Spleen (tissue), 7 donors: Measurements from ENCODE around the gene SGPL1.

ENCODE experiments used
- POLR2A ChIP-seq, 3 donors: fragments of 450-650 bp; IDR thresholded peaks; one replicate each; pipeline ENCODE4 v1.5.1; 2017; ENCODE audit warnings: antibody characterized with exemption in 3 of 3, mild to moderate bottlenecking in 1 of 3
- POLR2AphosphoS5 ChIP-seq, 3 donors: sonication (generic); formaldehyde crosslinking; IDR thresholded peaks; one replicate each; pipeline ENCODE4 v1.5.1; 2017; ENCODE audit warnings: antibody characterized with exemption in 3 of 3
- TF ChIP-seq, protein P1 (sequence below), 11 experiments: fragments of 200-600 bp in 7 of 11; fragments of 450-650 bp in 4 of 11; sonication (generic) in 4 of 11; IDR thresholded peaks in 8 of 11; conservative IDR thresholded peaks in 3 of 11; 1 replicate in 7 of 11; 2 replicates in 4 of 11; pipeline versions ENCODE4 v1.4.0 to v1.8.0; 2016 to 2021; ENCODE audit warnings: antibody characterized with exemption in 11 of 11, inconsistent platforms in 4 of 11, mild to moderate bottlenecking in 1 of 11
- donor health status: DM: no; HTN: no; CAD: no; lungs with moderate emphysema.
- donor health status: DM: no; HTN: no; CAD: no.
- donor health status: DM: no; HTN: no; CAD: no.

DNA sequence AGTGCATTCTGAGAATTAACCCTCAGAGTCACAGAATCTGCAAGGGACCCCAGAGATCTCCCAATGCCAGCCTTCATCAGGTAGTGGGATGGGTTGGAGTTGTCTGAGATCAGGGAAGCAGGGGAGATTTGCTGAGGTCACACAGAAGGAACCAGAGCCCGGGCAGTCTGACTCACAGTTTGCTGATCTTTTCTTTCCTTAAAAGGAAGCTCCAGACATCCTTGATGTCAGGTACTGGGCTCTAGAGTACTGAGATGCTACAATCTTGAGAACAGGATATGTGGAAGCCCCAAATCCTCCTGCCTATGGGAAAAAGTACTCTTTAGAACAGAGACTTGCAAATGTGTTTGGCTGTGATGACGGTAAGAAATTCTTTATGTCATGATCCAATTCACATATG, 31.3 kb upstream of the SGPL1 start:
- TF ChIP-seq, protein P1, sequence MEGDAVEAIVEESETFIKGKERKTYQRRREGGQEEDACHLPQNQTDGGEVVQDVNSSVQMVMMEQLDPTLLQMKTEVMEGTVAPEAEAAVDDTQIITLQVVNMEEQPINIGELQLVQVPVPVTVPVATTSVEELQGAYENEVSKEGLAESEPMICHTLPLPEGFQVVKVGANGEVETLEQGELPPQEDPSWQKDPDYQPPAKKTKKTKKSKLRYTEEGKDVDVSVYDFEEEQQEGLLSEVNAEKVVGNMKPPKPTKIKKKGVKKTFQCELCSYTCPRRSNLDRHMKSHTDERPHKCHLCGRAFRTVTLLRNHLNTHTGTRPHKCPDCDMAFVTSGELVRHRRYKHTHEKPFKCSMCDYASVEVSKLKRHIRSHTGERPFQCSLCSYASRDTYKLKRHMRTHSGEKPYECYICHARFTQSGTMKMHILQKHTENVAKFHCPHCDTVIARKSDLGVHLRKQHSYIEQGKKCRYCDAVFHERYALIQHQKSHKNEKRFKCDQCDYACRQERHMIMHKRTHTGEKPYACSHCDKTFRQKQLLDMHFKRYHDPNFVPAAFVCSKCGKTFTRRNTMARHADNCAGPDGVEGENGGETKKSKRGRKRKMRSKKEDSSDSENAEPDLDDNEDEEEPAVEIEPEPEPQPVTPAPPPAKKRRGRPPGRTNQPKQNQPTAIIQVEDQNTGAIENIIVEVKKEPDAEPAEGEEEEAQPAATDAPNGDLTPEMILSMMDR (IDR thresholded peaks at IDR 0.05 in 8 of 11, conservative IDR thresholded peaks at IDR 0.05 in 3 of 11), result no peak
- TF ChIP-seq POLR2AphosphoS5 (IDR thresholded peaks at IDR 0.05) (no peak), POLR2A (IDR thresholded peaks at IDR 0.05) (no peak)
